Parathyroid adenoma (tissue), 2 donors: ENCODE data around the gene CMBL.
A peak's percentile ranks its signal among the peaks of the same experiment; 100 is the strongest.

Source experiments
- H2AFZ ChIP-seq: fragments of 300-600 bp; sonication (generic); one replicate; pipeline ENCODE4 v1.7.0; 2017; ENCODE audit warnings: antibody characterized with exemption, mild to moderate bottlenecking
- H3K27ac ChIP-seq: fragments of 300-600 bp; sonication (generic); one replicate; pipeline ENCODE4 v1.7.0; 2017
- H3K27me3 ChIP-seq: fragments of 300-600 bp; sonication (generic); one replicate; pipeline ENCODE4 v1.7.0; 2017; ENCODE audit warnings: low read length; ENCODE audit not compliant: control insufficient read depth, insufficient read depth
- H3K36me3 ChIP-seq: fragments of 300-600 bp; sonication (generic); one replicate; pipeline ENCODE4 v1.7.0; 2017; ENCODE audit warnings: low read length; ENCODE audit not compliant: control insufficient read depth, insufficient read depth
- H3K4me1 ChIP-seq: fragments of 300-600 bp; sonication (generic); one replicate; pipeline ENCODE4 v1.7.0; 2017; ENCODE audit warnings: control low read depth
- H3K4me2 ChIP-seq: fragments of 300-600 bp; sonication (generic); one replicate; pipeline ENCODE4 v1.7.0; 2017; ENCODE audit warnings: low read length
- H3K4me3 ChIP-seq: fragments of 300-600 bp; sonication (generic); one replicate; pipeline ENCODE4 v1.7.0; 2017; ENCODE audit warnings: low read depth, low read length
- H3K79me2 ChIP-seq: fragments of 300-600 bp; sonication (generic); one replicate; pipeline ENCODE4 v1.7.0; 2017; ENCODE audit warnings: control low read depth
- H3K9ac ChIP-seq: fragments of 300-600 bp; sonication (generic); one replicate; pipeline ENCODE4 v1.7.0; 2017; ENCODE audit warnings: mild to moderate bottlenecking
- H3K9me3 ChIP-seq: fragments of 300-600 bp; sonication (generic); one replicate; pipeline ENCODE4 v1.7.0; 2017; ENCODE audit warnings: low read length; ENCODE audit not compliant: control insufficient read depth
- TF ChIP-seq, protein P1 (sequence below): fragments of 300-600 bp; sonication (generic); IDR thresholded peaks from one replicate; pipeline ENCODE4 v1.7.0; 2017; ENCODE audit warnings: antibody characterized with exemption, mild to moderate bottlenecking
- donor health status: primary hyperparathyroidism.

CMBL gene

DNA sequence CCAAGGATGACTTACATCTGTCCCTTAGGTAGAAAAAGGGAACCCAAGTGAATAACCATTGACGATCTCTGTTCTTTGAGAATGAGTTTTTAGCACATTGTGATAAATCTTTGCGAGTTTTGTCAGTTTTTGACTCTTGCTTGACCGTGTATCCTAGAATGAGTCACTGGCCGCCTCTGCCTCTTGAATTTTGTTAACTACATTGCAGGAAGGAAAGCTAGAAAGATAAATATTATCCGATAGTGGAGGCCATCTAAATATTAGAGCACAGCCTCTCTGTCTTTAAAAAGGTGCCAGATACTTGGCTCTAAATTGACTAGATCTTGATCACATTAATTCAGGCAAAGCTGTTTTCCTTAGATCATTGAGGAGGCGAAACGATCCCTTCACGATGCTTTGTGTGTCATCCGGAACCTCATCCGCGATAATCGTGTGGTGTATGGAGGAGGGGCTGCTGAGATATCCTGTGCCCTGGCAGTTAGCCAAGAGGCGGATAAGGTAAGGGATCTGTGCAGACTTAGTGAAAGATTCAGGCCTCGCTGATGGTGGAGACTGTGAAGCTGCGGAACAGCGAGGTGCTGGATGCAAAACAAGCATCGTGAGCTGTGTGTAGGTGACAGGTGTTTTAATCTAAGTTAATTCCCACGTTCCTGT is 45.5 kb downstream of the CMBL start:
- TF ChIP-seq, protein P1, sequence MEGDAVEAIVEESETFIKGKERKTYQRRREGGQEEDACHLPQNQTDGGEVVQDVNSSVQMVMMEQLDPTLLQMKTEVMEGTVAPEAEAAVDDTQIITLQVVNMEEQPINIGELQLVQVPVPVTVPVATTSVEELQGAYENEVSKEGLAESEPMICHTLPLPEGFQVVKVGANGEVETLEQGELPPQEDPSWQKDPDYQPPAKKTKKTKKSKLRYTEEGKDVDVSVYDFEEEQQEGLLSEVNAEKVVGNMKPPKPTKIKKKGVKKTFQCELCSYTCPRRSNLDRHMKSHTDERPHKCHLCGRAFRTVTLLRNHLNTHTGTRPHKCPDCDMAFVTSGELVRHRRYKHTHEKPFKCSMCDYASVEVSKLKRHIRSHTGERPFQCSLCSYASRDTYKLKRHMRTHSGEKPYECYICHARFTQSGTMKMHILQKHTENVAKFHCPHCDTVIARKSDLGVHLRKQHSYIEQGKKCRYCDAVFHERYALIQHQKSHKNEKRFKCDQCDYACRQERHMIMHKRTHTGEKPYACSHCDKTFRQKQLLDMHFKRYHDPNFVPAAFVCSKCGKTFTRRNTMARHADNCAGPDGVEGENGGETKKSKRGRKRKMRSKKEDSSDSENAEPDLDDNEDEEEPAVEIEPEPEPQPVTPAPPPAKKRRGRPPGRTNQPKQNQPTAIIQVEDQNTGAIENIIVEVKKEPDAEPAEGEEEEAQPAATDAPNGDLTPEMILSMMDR: no peak
- H2AFZ ChIP-seq: no peak overlapping the region
- no peaks in the 10 kb centered on the region for H3K36me3 ChIP-seq
- H3K4me3 ChIP-seq: no peak overlapping the region
- no peak overlapping the region for H3K9ac ChIP-seq
- no peaks in the 10 kb centered on the region for H3K9me3 ChIP-seq
- no peaks in the 10 kb centered on the region for H3K79me2 ChIP-seq
- H3K27me3 ChIP-seq: no peaks in the 10 kb centered on the region
- peak overlapping the region; percentile 17 for H3K4me2 ChIP-seq
- no peak overlapping the region for H3K27ac ChIP-seq
- no peaks in the 10 kb centered on the region for H3K4me1 ChIP-seq

DNA sequence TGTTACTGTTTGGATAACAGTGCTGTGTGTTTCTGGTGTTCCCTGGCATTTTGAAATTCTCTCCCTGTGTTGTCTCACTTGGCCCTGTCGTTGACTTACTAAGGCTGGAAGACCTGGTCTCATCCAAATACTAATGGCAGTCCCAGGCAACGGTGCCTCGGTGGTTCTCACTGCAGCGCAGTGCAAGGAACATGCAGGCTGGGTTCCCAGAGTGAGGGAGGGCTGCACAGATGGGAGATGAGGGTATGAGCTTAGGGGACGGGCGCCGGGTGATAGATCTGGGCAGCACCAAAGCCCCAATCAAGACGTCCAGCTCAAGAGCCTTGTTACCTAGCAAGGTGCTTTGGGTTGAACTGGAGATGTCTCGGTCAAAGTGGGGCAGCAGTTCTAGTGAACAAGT is 46.6 kb downstream of the CMBL start:
- Histone ChIP-seq H2AFZ (no peak overlapping the region), H3K9me3 (no peaks in the 10 kb centered on the region), H3K9ac (no peak overlapping the region), H3K4me1 (no peaks in the 10 kb centered on the region), H3K4me3 (no peak overlapping the region), H3K4me2 (no peak overlapping the region), H3K36me3 (no peaks in the 10 kb centered on the region), H3K79me2 (no peaks in the 10 kb centered on the region), H3K27me3 (no peaks in the 10 kb centered on the region), H3K27ac (no peak overlapping the region)
- TF ChIP-seq, protein P1: no peak

DNA sequence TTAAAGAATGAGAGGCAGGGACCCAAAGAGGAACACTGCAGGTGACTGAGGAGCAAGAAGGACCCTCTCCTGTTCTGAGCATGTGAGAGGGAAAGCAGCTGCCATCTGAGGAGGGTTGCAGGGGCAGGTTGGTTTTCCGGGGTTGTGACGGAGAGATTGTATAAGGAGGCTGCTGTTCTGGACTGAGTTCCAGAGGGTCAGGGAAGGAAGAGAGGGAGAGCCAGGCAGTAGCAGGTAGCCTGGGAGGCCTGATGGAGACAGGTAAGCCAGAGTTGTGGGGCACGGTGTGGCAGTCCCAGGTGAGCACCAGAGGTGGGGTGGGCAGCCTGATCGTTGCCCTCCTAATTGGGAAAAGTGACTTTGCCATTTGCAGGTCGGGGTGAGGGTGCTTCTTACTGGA is 47.8 kb downstream of the CMBL start:
- TF ChIP-seq, protein P1: no peak
- H3K9me3 ChIP-seq: no peaks in the 10 kb centered on the region
- H3K36me3 ChIP-seq: no peaks in the 10 kb centered on the region
- no peak overlapping the region for H3K4me3 ChIP-seq
- peaks cover 4% of the 10 kb centered on the region for H3K4me1 ChIP-seq
- no peaks in the 10 kb centered on the region for H3K27me3 ChIP-seq
- H3K27ac ChIP-seq: no peak overlapping the region
- no peak overlapping the region for H3K4me2 ChIP-seq
- peaks cover 5% of the 10 kb centered on the region for H3K79me2 ChIP-seq
- H2AFZ ChIP-seq: no peak overlapping the region
- H3K9ac ChIP-seq: no peak overlapping the region

DNA sequence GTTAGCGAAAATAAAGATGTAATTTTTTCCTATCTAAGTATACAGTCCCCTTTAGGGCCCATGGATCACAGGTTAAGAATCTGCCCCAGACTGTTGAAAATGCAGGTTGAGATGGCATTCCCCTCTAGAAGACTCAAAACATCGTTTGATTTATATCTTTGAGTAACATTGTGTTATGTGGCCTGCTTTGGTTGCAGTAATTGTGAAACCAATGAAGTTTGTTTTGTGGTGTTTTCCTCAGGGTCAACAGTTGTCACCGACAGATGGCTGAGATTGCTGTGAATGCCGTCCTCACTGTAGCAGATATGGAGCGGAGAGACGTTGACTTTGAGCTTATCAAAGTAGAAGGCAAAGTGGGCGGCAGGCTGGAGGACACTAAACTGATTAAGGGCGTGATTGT is 49.8 kb downstream of the CMBL start:
- Histone ChIP-seq H3K4me2 (no peak overlapping the region), H3K4me3 (no peak overlapping the region), H3K9ac (no peak overlapping the region), H3K4me1 (peaks cover 4% of the 10 kb centered on the region), H3K79me2 (peaks cover 5% of the 10 kb centered on the region), H3K27me3 (no peaks in the 10 kb centered on the region), H3K27ac (no peak overlapping the region), H3K9me3 (no peaks in the 10 kb centered on the region), H3K36me3 (no peaks in the 10 kb centered on the region), H2AFZ (no peak overlapping the region)
- TF ChIP-seq, protein P1: no peak

DNA sequence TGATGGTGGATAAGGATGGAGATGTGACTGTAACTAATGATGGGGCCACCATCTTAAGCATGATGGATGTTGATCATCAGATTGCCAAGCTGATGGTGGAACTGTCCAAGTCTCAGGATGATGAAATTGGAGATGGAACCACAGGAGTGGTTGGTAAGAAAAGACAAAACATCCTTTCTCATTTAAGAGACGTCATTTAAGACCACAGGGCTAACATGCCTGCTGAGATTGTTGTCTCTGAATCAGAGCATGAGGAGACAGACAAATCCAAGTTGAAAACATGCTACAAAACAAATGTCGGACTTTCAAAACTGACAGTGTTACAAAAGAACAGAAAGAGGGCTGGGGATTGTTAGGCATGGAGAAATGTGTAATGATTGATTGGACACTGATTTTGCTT is 53.0 kb downstream of the CMBL start:
- Histone ChIP-seq H2AFZ (no peak overlapping the region), H3K4me2 (peak overlapping the region; percentile 50), H3K27me3 (no peaks in the 10 kb centered on the region), H3K4me1 (peaks cover 13% of the 10 kb centered on the region), H3K4me3 (peak overlapping the region; percentile 1), H3K9me3 (no peaks in the 10 kb centered on the region), H3K9ac (no peak overlapping the region), H3K36me3 (no peaks in the 10 kb centered on the region), H3K27ac (peak overlapping the region; percentile 7), H3K79me2 (peaks cover 26% of the 10 kb centered on the region)
- TF ChIP-seq, protein P1: no peak
